Heart right ventricle (tissue), 16 donors: ENCODE measurements around the gene FAM163B. TPM values are rescaled to one million over a fixed set of nuclear protein-coding genes. Genes with fewer than 3 reads are reported as not detected.

Experiments used
- ATAC-seq, 8 donors: fragments of 200-7000 bp; cut with Tn5 transposase; one replicate each; pipeline ENCODE4 v1.9.1; 2020; ENCODE audit warnings: mild to moderate bottlenecking in 8 of 8, moderate library complexity in 8 of 8, moderate number of reproducible peaks in 1 of 8
- DNase-seq, 2 donors: peaks; one replicate each; pipeline ENCODE4 v3.0.0-alpha.2; 2020
- H3K27ac ChIP-seq, 10 donors: fragments of 200-600 bp; sonication (generic) in 2 of 10; one replicate each; pipeline versions ENCODE4 v1.5.0 to v1.8.0; 2020 to 2022; ENCODE audit warnings: mild to moderate bottlenecking in 3 of 10
- H3K27me3 ChIP-seq, 7 donors: fragments of 200-600 bp; one replicate each; pipeline ENCODE4 v1.8.0; 2021 to 2022; ENCODE audit warnings: mild to moderate bottlenecking in 2 of 7
- H3K36me3 ChIP-seq, 9 donors: fragments of 200-600 bp; sonication (generic) in 1 of 9; one replicate each; pipeline versions ENCODE4 v1.5.0 to v1.8.0; 2020 to 2022; ENCODE audit warnings: mild to moderate bottlenecking in 2 of 9
- H3K4me1 ChIP-seq, 9 donors: fragments of 200-600 bp; sonication (generic) in 1 of 9; one replicate each; pipeline versions ENCODE4 v1.5.0 to v1.8.0; 2020 to 2022; ENCODE audit warnings: mild to moderate bottlenecking in 4 of 9
- H3K4me3 ChIP-seq, 10 donors: fragments of 200-600 bp; sonication (generic) in 2 of 10; one replicate each; pipeline versions ENCODE4 v1.5.0 to v1.8.0; 2020 to 2022; ENCODE audit warnings: mild to moderate bottlenecking in 7 of 10, moderate library complexity in 2 of 10
- H3K9me3 ChIP-seq, 11 donors: fragments of 200-600 bp in 10 of 11; sonication (generic) in 2 of 11; one replicate each; pipeline versions ENCODE4 v1.5.0 to v1.8.0; 2013 to 2022; ENCODE audit warnings: mild to moderate bottlenecking in 2 of 11, control low read depth in 1 of 11, moderate library complexity in 1 of 11
- CTCF ChIP-seq, 9 donors: fragments of 200-600 bp; sonication (generic) in 2 of 9; IDR thresholded peaks; one replicate each; pipeline versions ENCODE4 v1.5.0 to v1.8.0; 2021 to 2022; ENCODE audit warnings: antibody characterized with exemption in 9 of 9, mild to moderate bottlenecking in 5 of 9, moderate library complexity in 1 of 9
- WGBS, 2 donors: extraction: QIAGEN DNeasy Blood & Tissue Kit; methylation state at CpG; one replicate each; pipeline ENCODE4 v1.1.7; 2013; ENCODE audit warnings: inconsistent platforms in 1 of 2; 5-methylcytosine and 5-hydroxymethylcytosine counted together
- intact Hi-C, 10 donors: fragments of 100-400 bp; cut with DNase I; formaldehyde crosslinking; loops; one replicate each; pipeline versions ENCODE4 v1.11.1 to v1.14.2; 2022
- polyA plus RNA-seq, 2 donors: library from polyadenylated mRNA; stranded (reverse); fragments of 200-250 nt; gene quantifications; one replicate each; pipeline ENCODE4 v1.2.3, GENCODE V29; 2013
- total RNA-seq, 10 donors: library from RNA; stranded (reverse); fragmentation: NEBNext Ultra II Directional in 3 of 10; extraction: Animal tissue kit (Norgen Biotek cat#: 25700) in 3 of 10; gene quantifications; one replicate each; pipeline versions ENCODE4 v1.2.1 to v1.2.4, GENCODE V29; 2021 to 2023
- donor health status: Arrhythmogenic right ventricular cardiomyopathy.
- donor health status: ischemic (EF 13 %, LVEDD 7.1; RV severe dilation, severe dysfunction).
- donor health status: healthy with polysubstance abuse.
- donor health status: DM: no; HTN: yes; CAD: no.
- donor health status: DM: no; HTN: no; CAD: no.
- donor health status: ischemic (EF 25% LVEDD 6.9; RV normal size, moderate dysfunction).
- donor health status: ischemic (EF 25% LVEDD 5.7; RV mildly dilated, moderate dysfunction).
- donor health status: healthy.
- donor health status: DM: yes; HTN: yes; CAD: no.
- donor health status: Ischemic cardiomyopathy.
- donor health status: ischemic (EF 35%, LVEDD 5.7; RV mildly dilated, moderate dysfunction).
- donor health status: nonischemic (EF 11% LVEDD 7.7; RV severe dilation, severe dysfunction).
- donor health status: DM: yes; HTN: yes; CAD: no.
- donor health status: PGD.
- donor health status: ischemic (EF 29% LVEDD 5.4; RV normal size, mild dysfunction).
- donor health status: nonischemic (EF 23%, LVEDD 6.1; RV moderate dilation, normal function).

The FAM163B gene
- total and polyA plus RNA-seq, 12 donors: 0.19 TPM; not detected in 11

GRCh38 chr9:133551446-133551845 is 57.7 kb downstream of the FAM163B start:
- 79 to 88% methylated on average over 7 of the region's 7 CpGs for WGBS, 2 donors
- intact Hi-C loops: no loop called here
- no peak overlapping the region for H3K27ac ChIP-seq
- peaks cover 0 to 33% (median 0%) of the 10 kb centered on the region in 9 donors for H3K36me3 ChIP-seq
- H3K27me3 ChIP-seq: no peaks in the 10 kb centered on the region
- H3K9me3 ChIP-seq: no peaks in the 10 kb centered on the region
- ATAC-seq (no peak), DNase-seq (no peak)
- no peak overlapping the region for H3K4me3 ChIP-seq
- TF ChIP-seq CTCF (IDR thresholded peaks at IDR 0.05): no peak
- H3K4me1 ChIP-seq: peaks cover under 1 to 15% (median 3%) of the 10 kb centered on the region in 9 donors

GRCh38 chr9:133547116-133547515 is 62.1 kb downstream of the FAM163B start:
- H3K36me3 ChIP-seq: peaks cover 0 to 14% (median 0%) of the 10 kb centered on the region in 9 donors
- no peaks in the 10 kb centered on the region for H3K27me3 ChIP-seq
- H3K4me3 ChIP-seq: no peak overlapping the region
- peaks cover 12 to 37% (median 30%) of the 10 kb centered on the region in 9 donors for H3K4me1 ChIP-seq
- ATAC-seq (no peak), DNase-seq (no peak)
- intact Hi-C loops: no loop called here
- no peak for TF ChIP-seq CTCF (IDR thresholded peaks at IDR 0.05)
- H3K9me3 ChIP-seq: no peaks in the 10 kb centered on the region
- WGBS, 2 donors: 86 to 90% methylated on average over 15 of the region's 15 CpGs
- H3K27ac ChIP-seq: no peak overlapping the region

- Histone ChIP-seq H3K4me3 (no peak overlapping the region), H3K27ac (peak overlapping the region in 3 of 10 donors; percentile 58 to 72 (median 71)), H3K9me3 (no peaks in the 10 kb centered on the region), H3K4me1 (peaks cover 12 to 41% (median 30%) of the 10 kb centered on the region in 9 donors), H3K36me3 (peaks cover 0 to 20% (median 0%) of the 10 kb centered on the region in 9 donors), H3K27me3 (no peaks in the 10 kb centered on the region)
- intact Hi-C loops: no loop called here
- 64 to 69% methylated on average over 8 of the region's 8 CpGs for WGBS, 2 donors
- DNase-seq (no peak), ATAC-seq (peak in 1 of 8 donors; percentile 17)
- TF ChIP-seq CTCF (IDR thresholded peaks at IDR 0.05): no peak
These were observed 62.9 kb downstream of the FAM163B start for GRCh38 chr9:133546287-133546680.

GRCh38 chr9:133545494-133546286 is 63.5 kb downstream of the FAM163B start:
- intact Hi-C loops: no loop called here
- H3K36me3 ChIP-seq: peaks cover 0 to 24% (median 0%) of the 10 kb centered on the region in 9 donors
- peak in 1 of 2 donors; percentile 45 for DNase-seq
- 46% methylated on average over 25 of the region's 25 CpGs for WGBS, 2 donors
- no peak for TF ChIP-seq CTCF (IDR thresholded peaks at IDR 0.05)
- peak; percentile 28 to 77 (median 52) for ATAC-seq
- H3K27me3 ChIP-seq: no peaks in the 10 kb centered on the region
- no peaks in the 10 kb centered on the region for H3K9me3 ChIP-seq
- H3K4me1 ChIP-seq: peaks cover 12 to 43% (median 31%) of the 10 kb centered on the region in 9 donors
- peak overlapping the region in 6 of 10 donors; percentile 14 to 72 (median 55) for H3K27ac ChIP-seq
- no peak overlapping the region for H3K4me3 ChIP-seq
